ENCODE measurements around the gene SLC66A3.

DNA sequence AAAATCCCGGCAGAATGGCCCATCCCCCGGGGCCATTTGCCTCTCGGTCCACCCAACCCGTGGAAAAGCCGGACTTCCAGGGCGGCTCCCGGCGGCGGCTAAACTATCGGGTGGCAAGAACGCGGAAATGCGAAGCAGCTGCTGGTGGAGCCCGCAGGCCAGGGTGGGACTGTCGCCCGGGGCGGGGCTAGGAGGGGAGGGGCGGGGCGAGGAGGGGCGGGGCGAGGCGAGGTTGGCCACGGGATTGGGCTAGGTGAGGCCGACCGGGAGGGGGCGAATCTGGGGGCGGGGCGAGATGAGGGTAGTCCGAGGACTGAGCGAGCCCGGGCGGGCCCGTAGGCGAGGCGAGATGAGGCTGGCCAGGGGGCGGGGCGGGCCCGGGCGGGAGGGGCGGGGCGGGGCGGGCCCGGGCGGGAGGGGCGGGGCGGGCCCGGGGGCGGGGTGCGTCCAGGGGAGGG lies 315 bp upstream of the SLC66A3 start:
- TF ChIP-seq FOXA1 (IDR thresholded peaks at IDR 0.05) (no peak), HDGF (IDR thresholded peaks at IDR 0.05; ENCODE audit: borderline replicate concordance) (no peak), BHLHE40 (IDR thresholded peaks at IDR 0.05; ENCODE audit: borderline replicate concordance) (no peak), NFRKB (IDR thresholded peaks at IDR 0.05) (no peak), ZNF384 (IDR thresholded peaks at IDR 0.05) (no peak), TARDBP (IDR thresholded peaks at IDR 0.05) (no peak), FOXM1 (IDR thresholded peaks at IDR 0.05; ENCODE audit: borderline replicate concordance) (no peak), ELF4 (IDR thresholded peaks at IDR 0.05) (peak; percentile 42; the same call in 1 of the 2 replicates), CTBP1 (IDR thresholded peaks at IDR 0.05; ENCODE audit: borderline replicate concordance) (no peak), SP1 (IDR thresholded peaks at IDR 0.05) (no peak), SUZ12 (IDR thresholded peaks at IDR 0.05) (no peak)
- TF ChIP-seq, protein P1, sequence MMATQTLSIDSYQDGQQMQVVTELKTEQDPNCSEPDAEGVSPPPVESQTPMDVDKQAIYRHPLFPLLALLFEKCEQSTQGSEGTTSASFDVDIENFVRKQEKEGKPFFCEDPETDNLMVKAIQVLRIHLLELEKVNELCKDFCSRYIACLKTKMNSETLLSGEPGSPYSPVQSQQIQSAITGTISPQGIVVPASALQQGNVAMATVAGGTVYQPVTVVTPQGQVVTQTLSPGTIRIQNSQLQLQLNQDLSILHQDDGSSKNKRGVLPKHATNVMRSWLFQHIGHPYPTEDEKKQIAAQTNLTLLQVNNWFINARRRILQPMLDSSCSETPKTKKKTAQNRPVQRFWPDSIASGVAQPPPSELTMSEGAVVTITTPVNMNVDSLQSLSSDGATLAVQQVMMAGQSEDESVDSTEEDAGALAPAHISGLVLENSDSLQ (IDR thresholded peaks at IDR 0.05), result no peak
